NCI-H1694 (cell line): ENCODE data around the gene BDH2.
A peak's percentile ranks its signal among the peaks of the same experiment; 100 is the strongest.

ENCODE experiments used
- DNase-seq: peaks from one replicate; lab custom pipeline; 2025; lab: John Stamatoyannopoulos, UW

Gene BDH2

DNA sequence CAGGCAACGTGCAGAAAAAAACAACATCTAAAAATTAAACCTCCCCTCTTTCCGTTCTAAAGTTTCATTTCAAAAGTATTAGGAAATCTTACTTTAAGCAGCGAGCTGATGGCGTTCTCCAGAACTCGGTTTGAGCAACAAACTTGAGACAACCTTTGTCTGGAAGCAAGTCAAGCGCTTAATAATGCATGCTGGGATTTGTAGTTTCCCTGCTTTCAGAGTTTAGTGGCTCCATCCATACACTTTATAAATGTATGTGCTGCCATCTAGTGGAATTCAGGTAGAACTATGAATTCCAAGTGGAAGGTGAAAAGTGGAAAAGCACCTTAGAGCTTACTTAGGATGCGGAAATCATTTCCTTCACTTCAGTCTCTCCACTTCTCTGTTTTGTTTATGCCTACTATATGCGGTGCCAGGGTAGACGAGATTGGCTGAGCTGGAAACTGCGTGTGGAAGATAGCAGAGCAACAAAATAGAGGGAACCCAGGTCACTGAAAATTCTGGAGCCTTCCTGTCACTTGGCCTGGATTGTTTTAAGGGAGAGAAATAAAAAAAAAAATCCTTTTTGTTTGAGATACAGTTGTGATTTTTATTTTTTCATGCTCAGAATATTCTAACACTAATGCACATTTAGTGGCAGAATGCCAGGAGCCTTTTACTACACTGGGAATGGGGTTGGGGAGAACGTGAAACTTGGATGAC lies at the start of gene BDH2:
Gene BDH2 (minus strand): TSS at position 144 of the 702 bp plus-strand sequence. CDS start 3,580 bp downstream, outside the sequence.
- peak; percentile 86 for DNase-seq

GRCh38 chr4:103144926-103145325 lies 45.3 kb upstream of the BDH2 start:
- DNase-seq: no peak

GRCh38 chr4:103137446-103137827 lies 37.8 kb upstream of the BDH2 start:
- DNase-seq: no peak

DNA sequence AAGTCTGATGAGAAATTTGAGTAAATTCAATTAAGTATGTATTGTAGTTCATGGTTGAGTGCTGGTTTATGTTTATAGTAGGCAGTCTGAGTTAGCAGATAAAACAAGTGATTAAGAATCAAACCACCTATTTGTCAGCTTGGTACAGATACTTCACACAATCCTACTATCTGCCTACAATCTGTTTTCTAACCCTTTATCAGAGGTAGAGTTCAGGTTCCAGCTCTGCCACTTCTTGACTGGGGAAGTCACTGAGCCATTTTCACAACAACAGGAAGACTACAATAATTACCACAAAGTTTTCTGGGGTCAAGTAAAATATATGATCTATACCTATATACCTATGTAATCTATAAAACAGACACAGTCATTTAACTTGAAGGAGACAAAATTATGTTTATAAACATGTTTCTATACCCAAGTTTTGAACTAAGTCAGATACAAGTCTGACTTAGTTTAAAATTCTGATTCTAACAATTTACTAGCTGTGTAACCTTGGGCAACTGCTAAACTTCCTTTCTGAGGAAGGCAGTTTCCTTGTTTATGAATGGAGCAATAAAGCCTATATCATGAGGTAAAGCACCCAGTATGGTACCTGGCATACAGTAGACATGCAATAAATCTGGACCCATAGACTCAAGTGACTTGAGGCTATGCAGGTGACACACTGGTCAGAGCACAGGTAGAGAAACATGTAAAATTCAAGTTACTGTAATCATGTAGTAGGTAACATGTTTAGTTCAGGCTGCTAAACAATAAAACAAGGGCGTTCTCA lies 37.2 kb upstream of the BDH2 start:
- no peak for DNase-seq

GRCh38 chr4:103129174-103129573 lies 29.5 kb upstream of the BDH2 start:
- no peak for DNase-seq

DNA sequence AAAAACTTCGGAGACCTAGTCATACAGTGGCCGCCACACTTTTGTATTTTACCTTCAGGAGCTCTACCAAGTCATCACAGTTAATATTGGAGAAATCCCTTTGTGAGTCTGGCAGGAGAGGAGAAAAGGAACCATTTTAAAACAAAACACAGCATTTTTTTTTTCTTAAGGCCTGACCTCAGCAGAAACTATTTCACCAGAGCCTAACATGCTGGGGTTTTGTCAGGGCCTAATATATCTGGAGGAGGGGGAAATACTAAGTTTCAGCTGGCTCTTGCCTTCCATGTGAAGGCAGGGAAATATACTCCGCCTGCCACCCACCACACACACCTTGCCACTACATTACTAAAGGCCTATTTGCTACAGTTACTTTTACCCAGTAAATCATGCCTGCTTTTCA lies 26.5 kb upstream of the BDH2 start:
- no peak for DNase-seq

DNA sequence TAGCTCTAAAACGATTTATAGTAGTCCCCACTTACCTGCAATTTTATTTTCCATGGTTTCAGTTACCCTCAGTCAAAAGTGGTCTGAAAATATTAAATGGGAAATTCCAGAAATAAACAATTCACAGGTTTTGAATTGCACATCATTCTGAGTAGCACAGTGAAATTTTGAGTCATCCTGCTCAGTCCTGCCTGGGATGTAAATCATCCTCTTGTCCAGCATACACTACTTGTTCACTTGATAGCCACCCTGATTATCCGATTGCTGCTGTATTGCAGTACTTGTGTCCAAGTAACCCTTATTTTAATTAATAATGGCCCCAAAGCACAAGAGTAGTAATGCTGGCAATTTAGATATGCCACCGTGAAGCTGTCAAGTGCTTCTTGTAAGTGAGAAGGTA lies 23.5 kb upstream of the BDH2 start:
- no peak for DNase-seq

DNA sequence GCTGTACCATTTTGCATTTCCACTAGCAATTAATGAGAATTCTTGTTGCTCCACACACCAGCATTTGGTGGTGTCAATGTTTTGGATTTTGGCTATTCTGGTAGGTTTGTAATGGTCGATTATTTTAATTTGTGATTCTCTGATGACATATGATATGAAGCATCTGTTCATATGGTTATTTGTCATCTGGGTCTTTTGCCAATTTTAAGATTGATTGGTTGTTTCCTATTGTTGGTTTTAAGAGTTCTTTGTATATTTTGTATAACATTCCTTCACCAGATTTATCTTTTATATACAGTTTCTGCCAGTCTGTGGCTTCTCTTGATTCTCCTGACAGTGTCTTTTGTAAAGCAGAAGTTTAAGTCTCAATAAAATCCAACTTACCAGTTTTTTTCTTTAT lies 18.5 kb upstream of the BDH2 start:
- no peak for DNase-seq

GRCh38 chr4:103111598-103111997 lies 12.0 kb upstream of the BDH2 start:
- no peak for DNase-seq

- DNase-seq: no peak
These were observed 8.9 kb upstream of the BDH2 start for GRCh38 chr4:103108542-103108941.

GRCh38 chr4:103105558-103106356 lies 6.1 kb upstream of the BDH2 start:
- no peak for DNase-seq

DNA sequence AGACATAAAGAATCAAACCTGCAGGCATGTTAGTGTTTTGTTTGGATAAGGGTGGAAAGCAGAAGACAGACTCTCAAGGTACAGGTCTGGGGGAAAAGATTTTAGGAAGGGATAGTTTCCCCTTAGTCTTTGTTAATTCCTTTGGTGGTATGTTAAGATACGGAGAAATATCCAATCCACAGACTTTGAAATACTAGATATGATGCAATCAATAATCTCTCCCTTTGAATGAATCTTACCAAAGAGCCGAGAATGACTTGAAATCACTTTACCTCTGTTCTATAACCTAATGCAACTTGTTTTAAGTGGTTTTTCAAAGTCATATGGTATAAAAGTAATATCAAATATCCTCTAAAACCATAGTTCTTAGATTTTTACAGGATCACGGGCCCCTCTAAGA lies 5.3 kb upstream of the BDH2 start:
- no peak for DNase-seq

DNA sequence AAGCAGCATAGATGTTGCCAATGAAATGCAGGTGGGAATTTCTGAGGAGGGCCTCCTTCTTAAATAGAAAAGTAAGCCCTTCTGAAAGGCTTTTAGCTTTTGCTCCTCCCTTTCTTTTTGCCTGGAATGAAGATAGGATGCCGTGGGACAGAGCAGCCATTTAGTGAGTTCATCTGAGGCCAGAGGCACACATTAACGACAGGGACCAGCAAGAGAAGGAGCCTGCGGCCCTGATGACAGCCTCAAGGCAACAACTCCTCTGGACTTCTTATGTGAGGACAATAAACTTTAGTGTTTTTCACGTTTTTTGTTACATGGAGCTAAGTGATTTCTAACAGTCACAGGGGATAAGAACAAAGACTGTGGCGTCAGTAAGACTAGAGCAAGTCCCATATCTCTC lies 1.1 kb upstream of the BDH2 start:
- no peak for DNase-seq

- DNase-seq: no peak
These were observed 736 bp downstream of the BDH2 start for GRCh38 chr4:103098756-103099440.

DNA sequence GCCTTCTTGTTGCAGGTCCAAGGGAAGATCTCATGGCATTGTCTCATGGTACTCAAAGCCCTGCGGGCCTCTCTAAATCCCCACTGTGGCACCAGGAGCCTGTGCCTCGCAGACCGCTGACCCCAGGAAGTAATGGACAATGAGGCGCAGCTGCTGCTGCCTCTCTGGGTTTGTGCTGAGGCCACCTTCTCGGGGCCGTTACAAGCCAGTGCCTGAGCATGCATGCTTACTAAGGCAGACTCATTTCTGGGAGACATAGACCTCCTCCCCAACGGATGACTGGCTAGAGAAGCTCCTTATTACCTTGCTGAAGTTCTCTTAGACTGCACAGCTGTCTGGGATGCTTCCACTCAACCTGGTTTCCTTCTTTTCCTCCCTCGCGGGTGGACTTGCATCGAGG lies 1.3 kb downstream of the BDH2 start:
- no peak for DNase-seq

- no peak for DNase-seq
These were observed 2.5 kb downstream of the BDH2 start for GRCh38 chr4:103097112-103097511.

DNA sequence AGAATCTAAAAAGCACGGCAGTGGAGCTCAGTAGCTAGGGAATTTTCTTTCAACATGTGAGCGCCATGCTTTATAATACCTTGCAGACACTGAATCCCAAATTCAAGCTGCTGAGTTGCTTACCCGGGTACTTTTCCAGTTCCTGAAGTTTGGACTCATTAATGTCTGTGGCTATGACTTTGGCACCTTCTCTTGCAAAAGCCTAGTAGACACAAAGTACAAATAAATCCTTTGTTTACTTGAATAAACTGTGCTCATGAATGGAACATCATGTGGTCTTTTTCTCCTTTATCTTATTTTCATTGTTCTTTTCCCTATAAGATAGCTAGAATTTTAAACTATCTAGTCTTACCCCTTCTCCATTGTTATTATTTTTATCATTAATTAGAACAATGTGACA lies 4.6 kb downstream of the BDH2 start:
- DNase-seq: no peak

DNA sequence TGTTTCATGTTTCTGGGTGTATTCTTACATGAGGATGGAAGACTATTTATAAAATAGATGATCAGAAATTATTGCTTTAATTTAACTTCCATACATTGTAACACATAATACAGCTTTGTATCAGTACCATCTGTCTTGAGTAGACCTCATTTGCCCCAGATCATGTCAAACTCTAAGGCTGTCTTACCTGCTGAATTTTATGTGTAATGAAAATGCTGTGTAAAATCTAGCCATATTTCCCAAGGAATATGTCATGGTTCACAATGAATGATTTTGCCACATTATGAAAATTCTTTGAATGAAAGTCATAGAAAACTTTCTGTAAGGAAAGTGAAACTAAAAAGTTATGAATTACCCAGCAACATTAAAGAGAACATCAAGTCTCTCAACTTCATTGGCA lies 7.4 kb downstream of the BDH2 start:
- no peak for DNase-seq

GRCh38 chr4:103091601-103092223 lies 7.9 kb downstream of the BDH2 start:
- peak; percentile 55 for DNase-seq

- no peak for DNase-seq
These were observed 10.2 kb downstream of the BDH2 start for GRCh38 chr4:103089481-103089880.

DNA sequence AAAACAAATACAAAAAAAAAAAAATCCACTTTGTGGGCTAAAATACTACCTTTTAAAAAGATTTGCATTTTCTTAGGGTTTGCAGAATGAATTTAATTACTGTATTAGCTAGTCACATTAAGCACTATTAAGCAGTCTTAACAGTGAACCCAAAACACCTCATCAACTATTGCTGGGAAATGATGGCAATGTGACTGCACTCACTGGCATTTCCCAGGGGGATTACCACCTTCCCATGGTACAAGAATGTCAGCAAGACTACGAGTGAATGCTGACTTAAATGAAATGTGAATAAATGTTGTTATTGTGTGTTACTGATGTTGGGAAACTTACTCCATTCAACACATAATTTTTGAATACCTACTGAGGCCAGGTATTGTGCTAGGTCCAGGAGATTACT lies 13.1 kb downstream of the BDH2 start:
- DNase-seq: no peak
